Subcutaneous adipose tissue (tissue), 4 donors: ENCODE measurements around the gene EPHX1. TPM values are rescaled to one million over a fixed set of nuclear protein-coding genes. Genes with fewer than 3 reads are reported as not detected.

Experiments used
- total RNA-seq, 4 donors: library from RNA; depleted of rRNA; stranded (reverse); fragments of >200 nt; gene quantifications; one replicate each; pipeline ENCODE4 v1.1.0, GENCODE V29; 2016
- TF ChIP-seq, protein P1 (sequence below): fragments of 450-650 bp; IDR thresholded peaks from one replicate; pipeline ENCODE4 v1.5.1; 2016; ENCODE audit warnings: low read depth, mild to moderate bottlenecking, control low read depth, antibody characterized with exemption, moderate library complexity

Gene EPHX1
- total RNA-seq, 4 donors from 2014 or later = 126 to 193 (median 153) TPM

DNA sequence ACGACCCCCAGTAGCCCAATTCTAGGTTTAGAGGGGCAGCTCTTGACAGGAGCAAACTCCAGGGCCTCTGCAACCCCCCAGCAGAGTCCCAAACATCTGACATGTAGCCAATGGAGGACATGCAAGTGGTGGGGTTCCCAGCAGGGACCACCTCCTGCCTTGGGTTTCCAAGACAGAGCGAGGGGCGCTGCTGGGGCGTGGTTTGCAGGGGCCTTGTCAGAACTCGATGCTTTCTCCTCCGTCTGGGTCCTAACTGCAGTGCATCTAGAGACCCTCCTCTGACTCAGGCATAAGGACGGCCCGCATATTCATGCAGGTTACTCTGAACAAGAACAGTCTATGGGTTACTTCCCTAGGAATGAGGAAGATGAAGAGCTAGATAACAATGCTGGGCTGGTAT is 17.2 kb downstream of the EPHX1 start:
- TF ChIP-seq, protein P1, sequence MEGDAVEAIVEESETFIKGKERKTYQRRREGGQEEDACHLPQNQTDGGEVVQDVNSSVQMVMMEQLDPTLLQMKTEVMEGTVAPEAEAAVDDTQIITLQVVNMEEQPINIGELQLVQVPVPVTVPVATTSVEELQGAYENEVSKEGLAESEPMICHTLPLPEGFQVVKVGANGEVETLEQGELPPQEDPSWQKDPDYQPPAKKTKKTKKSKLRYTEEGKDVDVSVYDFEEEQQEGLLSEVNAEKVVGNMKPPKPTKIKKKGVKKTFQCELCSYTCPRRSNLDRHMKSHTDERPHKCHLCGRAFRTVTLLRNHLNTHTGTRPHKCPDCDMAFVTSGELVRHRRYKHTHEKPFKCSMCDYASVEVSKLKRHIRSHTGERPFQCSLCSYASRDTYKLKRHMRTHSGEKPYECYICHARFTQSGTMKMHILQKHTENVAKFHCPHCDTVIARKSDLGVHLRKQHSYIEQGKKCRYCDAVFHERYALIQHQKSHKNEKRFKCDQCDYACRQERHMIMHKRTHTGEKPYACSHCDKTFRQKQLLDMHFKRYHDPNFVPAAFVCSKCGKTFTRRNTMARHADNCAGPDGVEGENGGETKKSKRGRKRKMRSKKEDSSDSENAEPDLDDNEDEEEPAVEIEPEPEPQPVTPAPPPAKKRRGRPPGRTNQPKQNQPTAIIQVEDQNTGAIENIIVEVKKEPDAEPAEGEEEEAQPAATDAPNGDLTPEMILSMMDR = no peak

DNA sequence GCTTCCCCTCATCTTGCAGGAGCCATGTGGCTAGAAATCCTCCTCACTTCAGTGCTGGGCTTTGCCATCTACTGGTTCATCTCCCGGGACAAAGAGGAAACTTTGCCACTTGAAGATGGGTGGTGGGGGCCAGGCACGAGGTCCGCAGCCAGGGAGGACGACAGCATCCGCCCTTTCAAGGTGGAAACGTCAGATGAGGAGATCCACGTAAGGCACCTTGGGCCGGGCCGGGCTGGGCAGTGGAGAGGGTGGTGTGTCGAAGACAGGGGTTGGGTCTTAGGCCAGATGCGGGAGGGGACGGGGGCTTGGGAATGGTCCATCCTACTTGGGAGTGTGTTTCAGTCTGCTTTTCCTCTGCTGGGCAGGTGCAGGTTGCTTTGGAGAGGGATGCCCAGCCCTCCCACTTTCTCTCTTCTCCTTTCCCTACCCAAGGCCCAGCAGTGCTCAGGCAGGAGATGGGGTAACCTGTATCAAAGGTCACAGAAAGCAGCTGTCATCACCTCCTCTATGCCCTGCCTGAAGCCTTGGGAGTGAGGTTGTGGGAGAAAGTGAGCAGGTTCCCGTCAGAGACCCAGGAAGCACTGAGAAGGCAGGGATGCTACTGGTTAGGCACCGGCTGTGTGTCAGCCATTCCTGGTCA is 18.9 kb downstream of the EPHX1 start:
- TF ChIP-seq, protein P1 = no peak

DNA sequence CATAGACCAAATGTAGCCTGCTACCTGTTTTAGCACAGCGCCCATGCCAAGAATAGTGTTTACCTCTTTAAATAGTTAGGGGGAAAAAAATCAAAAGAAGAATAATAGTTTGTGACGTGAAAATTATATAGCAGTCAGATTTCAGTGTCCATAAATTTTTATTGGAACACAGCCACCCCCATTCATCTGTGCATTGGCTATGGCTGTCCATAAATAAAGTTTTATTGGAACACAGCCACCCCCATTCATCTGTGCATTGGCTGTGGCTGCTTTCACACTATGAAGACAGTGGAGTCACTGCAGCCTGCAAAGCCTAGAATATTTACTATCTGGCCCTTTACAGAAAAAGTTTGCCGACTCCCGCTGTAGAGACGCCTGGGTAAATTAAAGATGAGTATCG is 20.9 kb downstream of the EPHX1 start:
- TF ChIP-seq, protein P1 = no peak

GRCh38 chr1:225834417-225835329 is 24.7 kb downstream of the EPHX1 start:
- TF ChIP-seq, protein P1 = no peak

DNA sequence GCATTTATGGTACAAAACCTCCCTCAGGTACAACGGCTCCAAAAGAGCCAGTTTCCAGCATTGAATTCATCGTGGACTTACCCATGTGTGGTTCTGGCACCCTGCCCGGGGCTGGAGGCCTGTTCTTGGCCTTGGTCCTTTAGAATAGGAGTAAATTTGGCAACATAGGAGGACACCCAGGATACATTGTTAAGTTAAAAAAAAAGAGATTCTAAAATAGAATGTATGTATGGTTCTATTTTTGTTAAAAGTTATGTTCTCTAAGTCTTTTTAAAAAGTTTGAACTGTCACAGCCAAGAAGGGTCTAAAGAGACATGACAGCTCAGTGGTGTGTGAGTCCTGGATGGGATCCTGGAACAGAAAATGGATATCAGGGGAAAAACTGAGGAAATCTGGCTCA is 25.9 kb downstream of the EPHX1 start:
- TF ChIP-seq, protein P1 = no peak

- TF ChIP-seq, protein P1 = no peak
Measured at GRCh38 chr1:225838793-225839192, 28.9 kb downstream of the EPHX1 start.

GRCh38 chr1:225840223-225840610 is 30.3 kb downstream of the EPHX1 start:
- TF ChIP-seq, protein P1 = no peak
